Fibroblast of lung (primary cell): ENCODE measurements around the gene RAP1GDS1. TPM values are rescaled to one million over a fixed set of nuclear protein-coding genes. Genes with fewer than 3 reads are reported as not detected.
"Not testable (repeated sequence)": the region's sequence is repeated elsewhere in the genome, so short reads cannot be mapped to it uniquely, and the experiment has no call there.

Experiments used
- DNase-seq, 2 donors: peaks; one replicate each; pipeline versions ENCODE4 v3.0.0 to v3.0.0-alpha.2; 2010; ENCODE audit warnings: low read depth in 2 of 2
- H2AFZ ChIP-seq: 2 replicates; pipeline ENCODE4 v1.5.1; 2012; ENCODE audit warnings: low read length, control low read depth, inconsistent platforms
- H3K27ac ChIP-seq: 2 replicates; pipeline ENCODE4 v1.5.1; 2011; ENCODE audit warnings: low read length, control low read depth; ENCODE audit not compliant: insufficient read depth
- H3K27me3 ChIP-seq: 2 replicates; pipeline ENCODE4 v1.5.1; 2011; ENCODE audit warnings: mild to moderate bottlenecking, low read length; ENCODE audit not compliant: control insufficient read depth, insufficient read depth
- H3K36me3 ChIP-seq: 2 replicates; pipeline ENCODE4 v1.5.1; 2011; ENCODE audit warnings: low read length; ENCODE audit not compliant: control insufficient read depth, insufficient read depth
- H3K4me1 ChIP-seq: 2 replicates; pipeline ENCODE4 v1.5.1; 2011; ENCODE audit warnings: low read length; ENCODE audit not compliant: control insufficient read depth, insufficient read depth; ENCODE audit errors: extremely low read depth
- H3K4me2 ChIP-seq: 2 replicates; pipeline ENCODE4 v1.5.1; 2011; ENCODE audit warnings: low read length, control low read depth; ENCODE audit not compliant: insufficient read depth; ENCODE audit errors: extremely low read depth
- H3K4me3 ChIP-seq, 4 experiments: fragments of 200-600 bp in 1 of 4; sonication (generic) in 1 of 4; replicated peaks in 1 of 4; 2 replicates each; pipeline ENCODE4 v1.5.1; 2011 to 2016; ENCODE audit warnings: low read length in 4 of 4, low read depth in 3 of 4, mild to moderate bottlenecking in 3 of 4, control low read depth in 2 of 4, inconsistent platforms in 1 of 4, mixed read lengths in 1 of 4; ENCODE audit not compliant: insufficient read depth in 1 of 4; ENCODE audit errors: control extremely low read depth in 1 of 4
- H3K79me2 ChIP-seq: 2 replicates; pipeline ENCODE4 v1.5.1; 2012; ENCODE audit warnings: mild to moderate bottlenecking, low read length, inconsistent platforms; ENCODE audit not compliant: control insufficient read depth, insufficient read depth
- H3K9ac ChIP-seq: 2 replicates; pipeline ENCODE4 v1.5.1; 2011; ENCODE audit warnings: mild to moderate bottlenecking, low read length, control low read depth; ENCODE audit not compliant: insufficient read depth
- H3K9me3 ChIP-seq: 2 replicates; pipeline ENCODE4 v1.5.1; 2012; ENCODE audit warnings: low read depth, low read length; ENCODE audit not compliant: control insufficient read depth, insufficient read depth
- H4K20me1 ChIP-seq: 2 replicates; pipeline ENCODE4 v1.5.1; 2011; ENCODE audit warnings: low read length; ENCODE audit not compliant: control insufficient read depth, insufficient read depth; ENCODE audit errors: extremely low read depth
- CTCF ChIP-seq, 2 donors: IDR thresholded peaks in 1 of 2; conservative IDR thresholded peaks in 1 of 2; 1 replicate in 1 of 2; 2 replicates in 1 of 2; pipeline ENCODE4 v1.5.1; 2011 to 2012; ENCODE audit warnings: low read length in 2 of 2, control low read depth in 1 of 2, inconsistent platforms in 1 of 2, low read depth in 1 of 2, mild to moderate bottlenecking in 1 of 2
- EZH2 ChIP-seq: IDR thresholded peaks from 2 replicates; pipeline ENCODE4 v1.5.1; 2012; ENCODE audit warnings: low read length, control low read depth, mild to moderate bottlenecking; ENCODE audit errors: missing control alignments
- polyA plus RNA-seq, 2 donors: library from polyadenylated mRNA; depleted of rRNA in 1 of 2; stranded (reverse) in 1 of 2; unstranded in 1 of 2; fragments of >200 nt; gene quantifications; 2 replicates each; pipeline ENCODE4 v1.2.1, GENCODE V29; 2011 to 2012; ENCODE audit warnings: missing spikeins in 1 of 2
- total RNA-seq: library from RNA; depleted of rRNA; stranded (reverse); fragments of >200 nt; gene quantifications from 2 replicates; pipeline ENCODE4 v1.2.1, GENCODE V29; 2014

RAP1GDS1 gene
- total and polyA plus RNA-seq, 2 donors (not counting 1 experiment from before 2014, with no cell fraction given) = 68.3 to 103 TPM

GRCh38 chr4:98473046-98473445, 211.9 kb downstream of the RAP1GDS1 start:
- Histone ChIP-seq H4K20me1 (no peaks in the 10 kb centered on the region), H2AFZ (no peak overlapping the region), H3K4me3 (no peak overlapping the region), H3K4me1 (peaks cover 6% of the 10 kb centered on the region), H3K9ac (no peak overlapping the region), H3K4me2 (no peak overlapping the region), H3K27me3 (no peaks in the 10 kb centered on the region), H3K79me2 (no peaks in the 10 kb centered on the region), H3K27ac (no peak overlapping the region), H3K9me3 (no peaks in the 10 kb centered on the region), H3K36me3 (peaks cover 12% of the 10 kb centered on the region)
- TF ChIP-seq EZH2 (no peak), CTCF (conservative IDR thresholded peaks at IDR 0.05 in 1 of 2, IDR thresholded peaks at IDR 0.05 in 1 of 2; ENCODE audit: low read depth in 1 of 2, low read length in 2 of 2) (no peak)
- DNase-seq = peak in 1 of 2 donors; percentile 68

- Histone ChIP-seq H3K27ac (peak overlapping the region; percentile 23), H3K79me2 (no peaks in the 10 kb centered on the region), H3K4me1 (peaks cover 2% of the 10 kb centered on the region), H3K9me3 (no peaks in the 10 kb centered on the region), H3K27me3 (no peaks in the 10 kb centered on the region), H4K20me1 (no peaks in the 10 kb centered on the region), H3K36me3 (peaks cover 13% of the 10 kb centered on the region), H3K4me2 (no peak overlapping the region), H2AFZ (no peak overlapping the region), H3K9ac (no peak overlapping the region), H3K4me3 (no peak overlapping the region)
- peak; percentile 76 to 83 for DNase-seq
- TF ChIP-seq EZH2 = no peak
- no peak for TF ChIP-seq CTCF (conservative IDR thresholded peaks at IDR 0.05 in 1 of 2, IDR thresholded peaks at IDR 0.05 in 1 of 2; ENCODE audit: low read depth in 1 of 2, low read length in 2 of 2)
These were observed 213.2 kb downstream of the RAP1GDS1 start for GRCh38 chr4:98474408-98474844.

GRCh38 chr4:98476891-98477290, 215.7 kb downstream of the RAP1GDS1 start:
- Histone ChIP-seq H3K36me3 (peaks cover 8% of the 10 kb centered on the region), H3K4me1 (peaks cover 2% of the 10 kb centered on the region), H2AFZ (no peak overlapping the region), H3K79me2 (peaks cover 9% of the 10 kb centered on the region), H4K20me1 (no peaks in the 10 kb centered on the region), H3K9ac (no peak overlapping the region), H3K27me3 (no peaks in the 10 kb centered on the region), H3K4me3 (no peak overlapping the region), H3K4me2 (no peak overlapping the region), H3K27ac (no peak overlapping the region), H3K9me3 (no peaks in the 10 kb centered on the region)
- DNase-seq = no peak
- TF ChIP-seq EZH2 (no peak), CTCF (conservative IDR thresholded peaks at IDR 0.05 in 1 of 2, IDR thresholded peaks at IDR 0.05 in 1 of 2; ENCODE audit: low read depth in 1 of 2, low read length in 2 of 2) (no peak)

GRCh38 chr4:98479590-98479989, 218.4 kb downstream of the RAP1GDS1 start:
- Histone ChIP-seq H3K79me2 (peaks cover 17% of the 10 kb centered on the region), H3K4me1 (peaks cover 13% of the 10 kb centered on the region)
- H3K4me3 ChIP-seq, H3K4me2 ChIP-seq, H2AFZ ChIP-seq, H3K36me3 ChIP-seq, H3K9me3 ChIP-seq, H4K20me1 ChIP-seq, H3K9ac ChIP-seq, H3K27ac ChIP-seq, DNase-seq, H3K27me3 ChIP-seq: not testable (repeated sequence)
